Left ventricle myocardium inferior (tissue), 1 donor: ENCODE results near the gene OPN1LW. TPM values are rescaled to one million over a fixed set of nuclear protein-coding genes. Genes with fewer than 3 reads are reported as not detected.
"Not testable (repeated sequence)": the region's sequence is repeated elsewhere in the genome, so short reads cannot be mapped to it uniquely, and the experiment has no call there.

Experiments used
- DNase-seq: peaks from one replicate; pipeline ENCODE4 v3.0.0-alpha.2; 2020
- H3K27ac ChIP-seq: fragments of 200-600 bp; replicated peaks from 2 replicates; pipeline ENCODE4 v1.8.0; 2021
- H3K27me3 ChIP-seq: fragments of 200-600 bp; 2 replicates; pipeline ENCODE4 v1.8.0; 2021; ENCODE audit warnings: low read depth
- H3K36me3 ChIP-seq: fragments of 200-600 bp; 2 replicates; pipeline ENCODE4 v1.8.0; 2021
- H3K4me1 ChIP-seq: fragments of 200-600 bp; 2 replicates; pipeline ENCODE4 v1.8.0; 2021
- H3K4me3 ChIP-seq: fragments of 200-600 bp; 2 replicates; pipeline ENCODE4 v1.8.0; 2021; ENCODE audit warnings: mild to moderate bottlenecking, moderate library complexity
- H3K9me3 ChIP-seq: fragments of 200-600 bp; replicated peaks from 2 replicates; pipeline ENCODE4 v1.8.0; 2021
- intact Hi-C: fragments of 100-400 bp; cut with micrococcal nuclease; formaldehyde crosslinking; loops from one replicate; pipeline ENCODE4 v1.11.0; 2022
- total RNA-seq: library from RNA; stranded (reverse); fragmentation: NEBNext Ultra II Directional; extraction: Animal tissue kit (Norgen Biotek cat#: 25700); gene quantifications from one replicate; pipeline ENCODE4 v1.2.1, GENCODE V29; 2021
- donor health status: DM: no; HTN: yes; CAD: no; lungs with severe emphysema.

The OPN1LW gene
- total RNA-seq, 1 donor from 2014 or later, result not detected

GRCh38 chrX:154192846-154193245 is 48.8 kb downstream of the OPN1LW start:
- intact Hi-C loops, H3K27me3 ChIP-seq, H3K36me3 ChIP-seq, DNase-seq, H3K27ac ChIP-seq, H3K4me1 ChIP-seq, H3K9me3 ChIP-seq, H3K4me3 ChIP-seq: not testable (repeated sequence)

- H3K36me3 ChIP-seq, H3K4me1 ChIP-seq, H3K27me3 ChIP-seq, H3K9me3 ChIP-seq, DNase-seq, H3K27ac ChIP-seq, intact Hi-C loops, H3K4me3 ChIP-seq: not testable (repeated sequence)
Measured at GRCh38 chrX:154194316-154194715, 50.3 kb downstream of the OPN1LW start.

GRCh38 chrX:154196466-154196865 is 52.4 kb downstream of the OPN1LW start:
- DNase-seq, H3K27me3 ChIP-seq, H3K9me3 ChIP-seq, H3K27ac ChIP-seq, H3K4me1 ChIP-seq, H3K36me3 ChIP-seq, intact Hi-C loops, H3K4me3 ChIP-seq: not testable (repeated sequence)

Other genes with a start within 250 kb of the OPN1LW start
- 3.1 TPM for gene AVPR2, start 239.6 kb upstream of the OPN1LW start, total RNA-seq
- gene ARHGAP4, start 218.0 kb upstream of the OPN1LW start, total RNA-seq, result 10.0 TPM
- 67.1 TPM for gene NAA10, start 209.2 kb upstream of the OPN1LW start, total RNA-seq
- gene RENBP, start 199.6 kb upstream of the OPN1LW start, total RNA-seq, result 7.5 TPM
- gene HCFC1, start 172.4 kb upstream of the OPN1LW start, total RNA-seq, result 28.4 TPM
- 6.4 TPM for gene TMEM187, start 171.5 kb upstream of the OPN1LW start, total RNA-seq
- gene IRAK1, start 124.3 kb upstream of the OPN1LW start, total RNA-seq, result 40.6 TPM
- gene MECP2, start 46.5 kb upstream of the OPN1LW start, total RNA-seq, result 28.3 TPM
- not detected for gene OPN1MW, start 38.4 kb downstream of the OPN1LW start, total RNA-seq
- not detected for gene OPN1MW2, start 75.5 kb downstream of the OPN1LW start, total RNA-seq
- gene OPN1MW3, start 113.3 kb downstream of the OPN1LW start, total RNA-seq, result not detected
- gene TEX28, start 150.9 kb downstream of the OPN1LW start, total RNA-seq, result not detected
- gene TKTL1, start 151.6 kb downstream of the OPN1LW start, total RNA-seq, result 11.7 TPM
- 225 TPM for gene FLNA, start 230.4 kb downstream of the OPN1LW start, total RNA-seq
- gene EMD, start 235.1 kb downstream of the OPN1LW start, total RNA-seq, result 55.6 TPM